HS-5 (cell line): Measurements from ENCODE around the gene SEPTIN12.
"Not testable (repeated sequence)": the region's sequence is repeated elsewhere in the genome, so short reads cannot be mapped to it uniquely, and the experiment has no call there.

ENCODE experiments used
- DNase-seq: peaks from one replicate; pipeline ENCODE4 v3.0.0-alpha.2; 2012; ENCODE audit warnings: low read depth

SEPTIN12 gene

DNA sequence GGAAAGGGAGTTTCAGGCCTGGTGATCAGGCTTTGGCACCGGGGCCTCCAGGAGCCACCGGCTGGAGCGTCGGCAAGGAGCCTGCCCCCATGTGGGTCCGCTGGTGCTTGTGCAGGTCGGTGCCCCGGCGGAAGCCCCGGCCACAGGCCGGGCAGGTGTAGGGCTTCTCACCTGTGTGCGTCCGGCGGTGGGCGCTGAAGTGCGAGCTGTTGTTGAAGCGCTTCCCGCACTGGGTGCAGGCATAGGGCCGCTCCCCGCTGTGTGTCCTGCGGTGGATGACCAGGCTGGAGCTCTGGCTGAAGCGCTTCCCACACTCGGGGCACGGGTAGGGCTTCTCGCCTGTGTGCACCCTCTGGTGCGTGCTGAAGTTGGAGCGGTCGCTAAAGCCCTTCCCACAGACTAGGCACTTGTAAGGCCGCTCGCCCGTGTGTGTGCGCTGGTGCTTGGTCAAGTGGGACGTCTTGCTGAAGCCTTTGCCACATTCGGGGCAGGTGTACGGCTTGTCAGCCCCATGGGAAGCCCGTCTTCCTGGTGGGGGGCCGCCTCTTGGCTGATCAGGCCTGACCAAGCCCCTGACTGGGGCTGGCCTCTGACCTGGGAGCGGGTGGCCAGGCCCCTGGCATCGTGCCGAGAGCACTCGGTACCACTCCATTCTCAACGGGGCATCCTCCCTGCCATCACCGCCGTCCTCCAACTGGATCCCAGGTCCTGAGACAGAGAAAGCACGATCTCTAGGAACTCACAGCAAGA is 35.6 kb downstream of the SEPTIN12 start:
- DNase-seq = no peak

DNA sequence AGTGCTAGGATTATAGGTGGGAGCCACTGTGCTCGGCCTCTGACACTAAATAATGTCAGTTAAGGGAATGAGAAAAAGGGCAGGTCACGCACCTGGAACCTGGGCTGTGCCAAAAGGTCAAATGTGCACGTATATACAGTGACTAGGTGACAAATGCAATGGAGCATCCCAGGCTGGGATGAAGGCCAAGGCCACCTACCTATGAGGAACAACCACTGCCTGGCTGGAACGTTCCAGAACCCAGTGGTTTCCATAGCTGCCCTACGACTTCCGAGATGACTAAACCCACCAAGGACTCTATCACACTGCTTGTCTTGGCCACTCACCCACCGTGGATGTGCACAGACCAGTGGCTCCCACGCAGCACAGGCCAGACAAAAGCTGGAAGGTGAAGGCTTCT is 37.2 kb downstream of the SEPTIN12 start:
- no peak for DNase-seq

DNA sequence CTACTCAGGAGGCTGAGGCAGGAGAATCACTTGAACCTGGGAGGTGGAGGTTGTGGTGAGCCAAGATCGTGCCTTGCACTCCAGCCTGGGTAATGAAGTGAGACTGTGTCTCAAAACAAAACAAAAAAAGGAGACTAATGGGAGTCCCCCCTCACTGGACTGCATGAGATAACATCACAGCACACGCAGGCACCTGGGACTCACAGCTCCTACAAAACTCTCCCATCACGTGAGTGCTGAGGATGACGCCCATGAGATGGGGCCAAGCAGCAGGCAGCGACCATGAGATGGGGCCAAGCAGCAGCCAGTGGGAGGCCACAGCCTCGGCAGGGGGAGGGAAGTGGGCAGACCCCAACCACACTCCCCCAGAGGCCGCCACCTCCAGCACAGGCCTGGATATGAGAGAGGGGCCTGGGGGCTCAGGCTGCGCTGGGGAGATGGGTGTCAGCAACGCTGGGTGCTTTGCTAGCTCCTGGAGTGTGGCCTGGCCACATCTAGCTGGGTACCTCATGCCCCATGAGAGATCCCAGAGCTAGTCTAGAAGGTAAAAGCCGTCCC is 38.4 kb downstream of the SEPTIN12 start:
- no peak for DNase-seq

DNA sequence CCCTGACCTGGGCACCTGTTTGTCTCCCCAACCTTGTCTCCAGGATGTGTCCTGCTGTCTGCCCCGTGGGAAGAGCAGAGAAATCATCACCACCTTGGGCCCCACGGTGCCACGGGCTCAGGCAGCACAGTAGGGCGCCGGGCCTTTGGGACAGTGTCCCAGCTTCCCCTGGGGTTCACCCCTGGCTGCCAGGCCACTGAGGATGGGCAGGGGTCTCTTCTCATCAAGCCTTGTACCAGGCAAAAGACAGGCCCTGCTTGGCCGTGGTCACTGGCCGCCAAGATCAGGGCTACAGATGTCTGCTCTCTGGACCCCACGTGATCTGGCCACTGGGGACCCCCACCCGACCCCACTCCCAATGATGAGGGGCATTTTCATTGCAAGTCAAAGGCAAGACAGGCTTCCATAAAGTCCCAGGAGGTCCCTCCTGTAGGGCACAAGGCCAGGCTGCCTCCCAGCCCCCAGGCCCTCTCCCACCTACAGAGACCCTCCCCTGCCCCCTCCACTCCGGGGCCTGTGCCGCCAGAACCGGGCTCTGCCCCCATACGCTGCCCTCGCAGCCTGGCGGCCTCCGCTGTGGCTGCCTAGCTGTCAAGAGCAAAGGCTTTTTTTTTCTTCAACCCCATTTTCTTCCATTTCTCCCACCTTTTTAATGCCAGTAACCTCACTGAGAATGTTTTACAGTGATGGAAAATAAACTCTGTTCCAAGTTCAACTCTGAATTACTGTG is 39.3 kb downstream of the SEPTIN12 start:
- no peak for DNase-seq

DNA sequence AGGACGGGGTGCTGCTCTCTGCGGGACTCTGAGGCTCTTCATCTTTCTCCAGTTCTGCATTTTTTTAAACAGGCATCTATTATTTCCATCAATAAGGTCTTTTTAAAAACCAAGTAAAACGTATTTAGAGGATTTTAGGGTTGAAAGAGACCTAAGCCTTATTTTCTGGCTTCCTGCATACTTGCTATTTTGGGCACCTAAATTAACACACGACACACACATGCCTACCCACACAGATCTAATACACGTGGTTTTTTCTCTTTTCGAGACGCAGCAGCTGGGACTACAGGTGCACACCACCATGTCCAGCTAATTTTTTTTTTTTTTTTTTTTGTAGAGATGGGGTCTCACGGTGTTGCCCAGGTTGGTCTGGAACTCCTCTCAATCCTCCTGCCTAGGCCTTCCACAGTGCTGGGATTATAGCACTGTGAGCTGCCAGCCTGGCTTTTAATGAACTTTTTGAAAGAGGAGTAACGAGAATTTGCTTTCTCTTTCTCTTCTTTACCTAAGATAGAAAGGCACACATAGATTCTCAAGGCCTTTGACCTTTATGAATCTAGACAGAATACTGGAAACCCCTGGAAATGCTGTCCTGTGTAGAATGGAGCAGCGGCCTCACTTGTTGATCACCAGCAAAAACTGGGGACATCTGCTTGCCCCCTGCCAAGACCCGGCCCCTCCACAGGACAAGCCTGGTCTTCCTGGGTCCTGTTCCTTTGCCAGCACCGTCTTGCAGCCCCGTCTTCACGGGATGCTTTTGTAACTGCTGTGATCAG is 40.1 kb downstream of the SEPTIN12 start:
- DNase-seq = no peak

DNA sequence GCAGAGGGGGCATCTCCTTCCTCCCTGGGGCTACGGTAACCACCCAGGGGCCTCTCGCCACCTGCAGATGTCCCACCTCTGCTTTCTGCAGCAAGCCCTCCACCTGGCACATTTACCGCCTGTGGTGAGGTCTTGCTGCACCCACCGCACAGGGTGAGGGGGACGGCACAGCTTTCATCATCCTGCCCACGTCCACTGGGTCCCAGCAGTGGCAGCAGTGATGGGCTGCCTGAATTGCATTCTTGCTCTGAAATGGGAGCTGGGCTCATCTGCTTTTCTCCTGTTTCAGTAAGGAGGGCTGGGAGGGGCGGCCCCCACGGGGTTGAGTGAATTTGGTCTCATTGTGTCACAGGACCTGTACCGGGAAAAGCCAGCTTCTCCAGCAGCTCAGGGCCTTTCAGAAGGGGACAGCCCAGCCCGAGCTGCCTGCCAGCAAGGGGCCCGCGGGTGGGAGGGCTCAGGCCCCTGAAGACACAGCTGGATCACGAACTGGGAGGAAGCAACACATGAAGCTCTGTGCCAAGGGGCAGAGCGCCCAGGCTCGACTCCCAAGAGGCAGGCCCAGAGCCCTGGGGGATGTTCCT is 41.1 kb downstream of the SEPTIN12 start:
- DNase-seq = no peak

DNA sequence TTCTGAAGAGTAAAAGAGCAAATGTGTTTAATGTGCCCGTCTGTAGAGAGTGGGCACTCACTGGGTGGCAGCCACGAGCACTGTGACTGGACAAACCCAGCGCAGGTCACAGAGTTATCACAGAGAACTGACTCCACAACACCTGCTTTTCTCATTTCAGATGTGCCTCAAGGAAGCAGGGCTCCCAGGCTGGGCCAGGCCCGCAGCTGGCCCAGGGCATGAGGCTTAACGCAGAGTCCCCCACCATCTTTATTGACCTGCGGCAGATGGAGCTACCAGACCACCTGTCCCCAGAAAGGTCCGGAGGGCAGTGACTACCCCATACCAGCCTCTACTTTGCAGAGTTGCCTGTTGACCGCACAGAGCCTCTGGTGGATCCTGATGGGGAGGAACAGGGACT is 41.9 kb downstream of the SEPTIN12 start:
- no peak for DNase-seq

DNA sequence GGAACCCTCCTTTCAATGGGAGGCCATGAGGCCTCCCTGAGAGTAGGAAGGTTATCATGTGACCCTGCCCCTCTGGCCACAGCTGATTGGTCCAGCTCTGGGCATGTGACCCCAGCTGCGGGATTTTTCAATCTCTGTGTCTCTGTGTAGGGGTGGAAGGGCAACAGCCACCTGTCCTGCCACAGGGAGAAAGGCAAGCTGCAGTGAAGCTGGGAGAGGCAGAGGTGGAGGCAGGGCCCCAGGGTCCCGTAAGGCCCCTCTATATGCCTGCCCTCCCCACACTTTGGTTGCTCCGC is 42.9 kb downstream of the SEPTIN12 start:
- no peak for DNase-seq

DNA sequence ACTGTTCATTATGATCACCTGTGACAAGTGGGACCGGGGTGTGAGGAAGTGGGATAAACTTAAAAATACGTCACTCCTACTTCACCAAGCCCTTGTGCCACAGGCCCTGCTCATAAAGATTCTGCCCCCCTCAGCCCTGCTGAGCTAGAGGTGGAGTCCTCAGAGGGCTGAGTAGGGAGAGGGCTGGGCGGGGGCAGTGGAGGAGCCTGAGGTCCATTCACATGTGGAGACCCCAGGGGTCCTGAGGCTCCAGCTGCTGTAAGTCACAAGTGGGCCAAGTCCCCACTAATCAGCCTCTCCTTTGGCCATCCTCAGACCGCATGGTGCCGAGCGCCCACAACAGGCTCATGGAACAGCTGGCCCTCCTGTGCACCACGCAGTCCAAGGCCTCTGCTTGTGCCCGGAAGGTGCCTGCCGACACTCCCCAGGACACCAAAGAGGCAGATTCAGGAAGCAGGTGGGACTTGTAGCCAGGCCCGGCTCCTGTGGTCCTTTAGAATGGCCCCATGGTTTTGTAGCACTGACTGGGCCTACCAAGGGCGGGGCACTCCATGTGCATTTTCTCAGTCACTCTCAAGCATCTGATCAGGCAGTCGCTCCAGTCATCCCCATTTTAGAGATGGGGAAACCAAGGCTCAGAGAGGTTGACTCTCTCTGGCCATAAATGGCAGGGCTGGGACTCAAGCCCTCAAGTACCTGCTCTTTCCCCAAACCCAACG is 43.4 kb downstream of the SEPTIN12 start:
- no peak for DNase-seq

DNA sequence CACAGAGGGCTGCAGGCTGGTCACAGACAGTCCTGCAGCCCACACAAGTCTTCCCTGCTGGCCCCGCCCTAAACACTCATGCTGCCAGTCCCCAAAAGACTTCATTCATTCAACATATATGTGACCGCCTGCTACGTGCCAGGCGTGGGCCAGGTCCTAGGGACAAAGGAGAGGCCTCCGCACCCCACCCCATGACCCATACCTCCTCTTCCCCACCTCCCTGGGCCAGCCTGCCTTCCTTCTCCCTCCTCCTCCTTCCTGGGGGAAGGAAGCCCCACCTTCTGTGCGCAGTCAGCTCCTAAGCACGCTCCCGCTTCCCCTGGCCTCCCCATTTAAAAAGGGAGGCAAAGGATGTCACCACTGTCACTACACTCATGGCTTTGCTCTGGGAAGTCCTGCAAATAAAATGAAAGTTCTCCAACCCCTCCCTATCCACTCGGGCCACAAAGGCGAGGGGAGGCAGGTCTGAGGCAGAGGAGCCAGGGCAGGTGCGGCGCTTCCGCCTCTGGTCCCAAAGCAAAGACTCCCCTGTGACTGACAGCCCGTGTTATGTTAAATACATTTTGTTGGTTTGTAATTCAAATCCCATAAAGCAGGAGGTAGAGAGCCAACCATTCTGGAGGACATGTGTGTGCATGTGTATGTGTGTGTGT is 44.8 kb downstream of the SEPTIN12 start:
- no peak for DNase-seq

DNA sequence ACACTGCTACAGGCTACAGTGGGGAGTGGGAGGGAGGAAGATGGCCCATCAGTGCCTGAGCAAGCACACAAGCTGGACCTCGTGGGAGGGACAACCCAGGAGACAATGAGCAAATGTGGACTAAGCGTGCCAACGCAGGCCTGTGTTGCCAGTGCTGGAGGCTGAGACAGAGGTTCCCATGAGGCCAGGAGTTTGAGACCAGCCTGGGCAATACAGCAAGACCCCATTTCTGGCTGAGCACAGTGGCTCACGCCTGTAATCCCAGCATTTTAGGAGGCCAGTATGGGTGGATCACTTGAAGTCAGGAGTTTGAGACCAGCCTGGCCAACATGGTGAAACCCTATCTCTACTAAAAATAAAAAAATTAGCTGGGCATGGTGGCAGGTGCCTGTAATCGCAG is 49.8 kb downstream of the SEPTIN12 start:
- DNase-seq = not testable (repeated sequence)

DNA sequence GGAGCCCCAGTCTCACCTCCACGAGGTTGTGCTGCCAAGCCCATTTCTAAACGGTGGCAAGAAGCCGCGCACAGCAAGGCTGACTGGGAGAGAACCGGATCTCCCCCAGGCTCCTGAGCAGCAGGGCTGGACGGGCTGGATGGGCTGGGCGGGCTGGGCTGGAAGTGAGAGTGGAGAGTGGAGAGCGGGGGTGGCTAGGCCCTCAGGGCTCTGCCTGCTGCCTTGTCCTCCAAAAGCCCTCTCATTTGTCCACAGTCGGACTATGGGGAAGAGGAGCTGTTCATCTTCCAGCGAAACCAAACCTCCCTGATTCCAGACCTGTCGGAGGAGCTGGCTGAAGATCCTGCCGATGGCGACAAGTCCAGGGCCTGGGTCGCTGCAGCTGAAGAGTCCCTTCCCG is 50.6 kb downstream of the SEPTIN12 start:
- DNase-seq = no peak

DNA sequence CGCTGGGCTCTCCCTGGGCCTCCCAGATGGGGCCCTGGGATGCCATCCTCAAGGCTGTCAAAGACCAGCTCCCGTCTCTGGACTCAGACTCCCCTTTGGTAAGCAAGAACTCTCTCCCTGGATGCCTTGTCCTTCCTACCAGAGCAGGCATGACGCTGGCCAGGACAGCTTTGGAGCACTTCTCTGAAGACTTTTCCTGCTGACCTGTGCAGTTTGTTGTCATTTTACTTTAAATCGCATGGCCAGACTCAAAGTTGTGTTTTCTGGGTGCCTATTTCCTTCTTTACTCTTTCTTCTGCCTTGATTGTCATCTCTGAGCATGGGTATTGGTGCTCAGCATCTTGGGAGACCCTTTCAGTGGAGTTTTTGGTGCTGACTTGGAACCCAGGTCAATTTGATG is 51.6 kb downstream of the SEPTIN12 start:
- no peak for DNase-seq

DNA sequence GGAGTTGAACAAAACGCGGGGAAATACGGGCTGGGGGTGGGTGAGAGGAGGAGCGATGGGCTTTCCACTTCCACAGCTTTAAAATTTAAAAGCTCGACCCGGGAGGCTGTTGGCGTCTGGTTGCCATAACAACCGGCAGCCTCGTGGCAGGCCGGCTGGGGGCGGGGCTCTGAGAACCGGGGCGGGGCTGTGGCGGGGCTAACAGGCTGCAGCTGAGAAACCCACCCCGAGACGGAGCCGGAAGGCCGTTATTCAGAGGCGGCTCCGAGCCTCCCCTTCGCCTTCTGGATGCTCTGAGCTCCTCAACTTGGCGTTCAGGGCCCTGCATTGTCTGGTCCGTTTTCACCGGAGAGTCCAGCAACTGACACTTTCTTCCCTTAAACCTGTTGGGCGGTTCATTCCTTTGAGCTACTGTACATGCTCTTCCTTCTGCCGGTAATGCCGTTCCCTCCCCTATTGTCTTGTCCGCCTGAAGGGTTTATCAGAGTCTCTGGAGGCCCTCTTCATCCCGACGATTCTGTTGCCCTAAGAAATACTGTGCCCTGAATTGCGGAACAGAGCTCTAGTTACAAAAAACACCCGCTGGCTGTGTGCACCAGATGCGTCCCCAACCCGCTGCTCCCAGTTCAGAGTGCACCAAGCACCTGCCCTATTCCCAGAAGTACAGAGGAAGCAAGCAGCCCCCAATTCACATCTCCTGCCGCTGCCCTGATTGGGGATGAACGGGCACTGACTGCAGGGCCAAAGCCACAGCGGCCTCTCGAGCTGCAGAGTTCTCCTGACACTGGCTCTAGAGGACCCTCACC is 53.2 kb downstream of the SEPTIN12 start:
- DNase-seq = peak; percentile 23

DNA sequence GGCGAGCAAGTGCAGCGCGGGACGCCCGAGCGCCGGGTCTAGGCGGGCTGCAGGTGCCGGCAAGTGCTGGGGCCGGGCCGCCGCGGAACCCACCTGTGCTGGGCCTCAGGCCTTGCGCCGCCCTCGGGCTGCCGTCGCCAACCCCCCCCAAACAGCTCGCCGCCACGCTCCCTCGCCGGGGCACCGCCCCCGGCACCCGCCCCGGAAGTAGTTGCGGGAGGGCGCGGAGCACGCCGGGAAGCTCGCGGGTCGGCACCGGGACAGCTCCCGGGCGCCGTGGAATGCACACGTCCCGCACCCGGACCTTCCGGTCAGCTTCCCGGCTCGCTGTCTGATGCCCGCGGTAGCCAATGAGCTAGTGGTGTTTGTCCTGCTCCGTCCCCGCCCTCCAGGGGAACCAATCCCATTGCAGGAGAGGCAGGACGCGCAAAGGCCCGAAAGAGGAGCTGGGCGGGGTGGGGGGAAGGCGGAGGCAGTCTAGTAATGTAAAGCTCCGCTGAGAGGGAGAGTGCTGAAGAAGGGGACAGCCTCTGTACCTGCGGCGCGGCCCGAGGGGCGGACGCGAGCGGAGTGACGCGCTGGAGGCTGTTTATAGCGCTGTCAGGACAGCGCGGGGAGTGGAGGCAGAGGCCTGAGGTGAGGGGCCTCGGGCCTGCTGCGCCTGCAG is 53.9 kb downstream of the SEPTIN12 start, which contains the start of the genes ANKS3 and DNAAF8:
ANKS3 (minus strand) TSS at position 209 of the 667 bp plus-strand sequence. CDS start 4,122 bp downstream, outside the sequence.
DNAAF8 (plus strand) TSS at position 475 of the 667 bp plus-strand sequence. CDS start 1,978 bp downstream, outside the sequence.
- peak; percentile 74 for DNase-seq

DNA sequence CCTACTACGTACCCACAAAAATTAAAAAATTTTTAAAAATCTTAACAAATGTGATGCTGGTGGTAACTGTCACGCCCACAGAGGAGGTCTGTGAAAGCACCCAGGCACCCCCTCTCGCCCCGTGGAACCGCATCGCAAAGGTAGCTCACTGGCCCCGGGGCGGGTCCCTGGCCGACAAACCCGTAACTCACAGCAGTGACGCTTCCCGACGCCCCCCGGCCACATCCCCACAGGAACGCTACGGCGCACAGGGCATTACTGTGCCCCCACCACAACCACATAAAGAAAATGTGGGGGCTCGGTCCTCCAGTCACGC is 54.4 kb downstream of the SEPTIN12 start:
- no peak for DNase-seq

DNA sequence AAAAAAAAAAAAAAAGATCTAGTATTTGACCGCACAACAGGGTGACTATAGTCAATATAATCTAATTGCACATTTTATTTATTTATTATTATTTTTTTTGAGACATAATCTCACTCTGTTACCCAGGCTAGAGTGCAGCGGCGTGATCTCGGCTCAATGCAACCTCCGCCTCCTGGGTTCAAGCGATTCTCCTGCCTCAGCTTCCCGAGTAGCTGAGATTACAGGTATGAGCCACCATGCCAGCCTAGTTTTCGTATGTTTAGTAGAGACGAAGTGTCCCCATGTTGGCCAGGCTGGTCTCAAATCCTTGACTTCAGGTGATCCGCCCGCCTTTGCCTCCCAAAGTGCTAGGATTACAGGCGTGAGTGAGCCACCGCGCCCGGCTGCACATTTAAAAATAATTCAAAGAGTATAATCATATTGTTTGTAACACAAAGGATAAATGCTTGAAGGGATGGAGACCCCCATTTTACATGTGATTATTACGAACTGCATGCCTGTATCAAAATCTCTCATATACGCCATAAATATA is 54.9 kb downstream of the SEPTIN12 start:
- no peak for DNase-seq

DNA sequence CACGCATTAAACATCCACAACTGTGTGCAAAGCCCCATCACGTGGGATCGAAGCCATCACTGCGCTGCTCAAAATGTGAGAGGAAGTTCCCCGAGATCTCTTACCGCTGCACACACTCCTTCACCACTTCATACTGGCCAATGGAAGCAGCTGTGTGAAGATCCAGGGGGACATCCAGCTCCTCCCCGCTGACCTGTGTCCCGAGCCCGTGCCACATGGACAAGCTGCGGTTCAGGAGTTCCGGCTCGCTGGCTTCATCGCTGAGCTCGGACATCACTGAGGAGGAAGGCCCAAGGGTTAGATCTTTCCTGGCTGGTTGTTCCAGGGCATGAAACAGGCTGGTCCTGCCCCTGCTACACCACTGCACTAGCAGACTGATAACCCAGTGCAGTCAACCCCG is 58.3 kb downstream of the SEPTIN12 start:
- no peak for DNase-seq

DNA sequence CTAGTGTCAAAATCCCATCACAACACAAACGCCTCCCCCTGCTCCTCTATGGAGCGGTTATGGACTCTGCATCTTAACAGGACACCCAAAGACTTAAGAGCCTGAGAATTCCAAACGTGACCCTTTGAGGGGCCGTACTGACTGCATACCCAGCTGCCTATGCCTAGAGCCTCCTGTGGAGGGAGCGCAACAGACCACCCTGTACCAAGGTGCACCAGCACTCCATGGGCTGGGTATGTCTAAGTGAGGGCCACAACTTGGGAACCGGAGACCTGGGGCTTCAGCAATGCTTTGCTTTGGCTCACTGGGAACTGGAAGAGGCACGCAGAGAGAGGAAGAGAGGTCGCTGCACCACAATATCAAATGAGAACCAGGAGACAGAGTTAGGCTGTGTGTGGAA is 59.5 kb downstream of the SEPTIN12 start:
- DNase-seq = no peak
